Mucosa of rectum (tissue), 2 donors: ENCODE results near the gene PLXNA2.

Source experiments
- H3K27ac ChIP-seq, 2 donors: one replicate each; pipeline ENCODE4 v1.7.0; 2013; ENCODE audit warnings: inconsistent platforms in 2 of 2, low read depth in 2 of 2, low read length in 2 of 2
- H3K27me3 ChIP-seq, 2 donors: one replicate each; pipeline ENCODE4 v1.7.0; 2013; ENCODE audit warnings: low read length in 2 of 2; ENCODE audit not compliant: control insufficient read depth in 2 of 2, insufficient read depth in 2 of 2
- H3K36me3 ChIP-seq, 2 donors: one replicate each; pipeline ENCODE4 v1.7.0; 2013; ENCODE audit warnings: low read length in 2 of 2; ENCODE audit not compliant: control insufficient read depth in 2 of 2, insufficient read depth in 2 of 2
- H3K4me1 ChIP-seq, 2 donors: one replicate each; pipeline ENCODE4 v1.7.0; 2013; ENCODE audit warnings: low read length in 2 of 2, mild to moderate bottlenecking in 1 of 2; ENCODE audit not compliant: control insufficient read depth in 2 of 2, insufficient read depth in 2 of 2
- H3K4me3 ChIP-seq, 2 donors: one replicate each; pipeline ENCODE4 v1.7.0; 2013; ENCODE audit warnings: low read length in 2 of 2
- H3K9ac ChIP-seq, 2 donors: one replicate each; pipeline ENCODE4 v1.7.0; 2013; ENCODE audit warnings: low read length in 2 of 2, low read depth in 1 of 2, mild to moderate bottlenecking in 1 of 2
- H3K9me3 ChIP-seq, 2 donors: one replicate each; pipeline ENCODE4 v1.7.0; 2013; ENCODE audit warnings: low read length in 2 of 2; ENCODE audit not compliant: control insufficient read depth in 2 of 2
- donor health status: healthy.
- donor health status: Normal muscosa, but diverticular disease.

PLXNA2 gene

GRCh38 chr1:207977876-207978275, 266.3 kb downstream of the PLXNA2 start:
- H3K27ac ChIP-seq, result no peak overlapping the region
- H3K27me3 ChIP-seq, result peaks cover 0 to 4% of the 10 kb centered on the region in 2 donors
- no peak overlapping the region for H3K4me3 ChIP-seq
- H3K9ac ChIP-seq, result no peak overlapping the region
- no peaks in the 10 kb centered on the region for H3K36me3 ChIP-seq
- H3K4me1 ChIP-seq, result peaks cover 4 to 8% of the 10 kb centered on the region in 2 donors
- no peaks in the 10 kb centered on the region for H3K9me3 ChIP-seq

GRCh38 chr1:207973898-207974568, 270.2 kb downstream of the PLXNA2 start:
- peaks cover 0 to 4% of the 10 kb centered on the region in 2 donors for H3K27me3 ChIP-seq
- H3K9me3 ChIP-seq, result no peaks in the 10 kb centered on the region
- H3K4me1 ChIP-seq, result no peaks in the 10 kb centered on the region
- H3K9ac ChIP-seq, result no peak overlapping the region
- H3K4me3 ChIP-seq, result no peak overlapping the region
- H3K27ac ChIP-seq, result no peak overlapping the region
- no peaks in the 10 kb centered on the region for H3K36me3 ChIP-seq

GRCh38 chr1:207972337-207972736, 271.8 kb downstream of the PLXNA2 start:
- Histone ChIP-seq H3K27ac (no peak overlapping the region), H3K27me3 (peaks cover 0 to 4% of the 10 kb centered on the region in 2 donors), H3K9ac (no peak overlapping the region), H3K4me3 (no peak overlapping the region), H3K4me1 (no peaks in the 10 kb centered on the region), H3K36me3 (no peaks in the 10 kb centered on the region), H3K9me3 (no peaks in the 10 kb centered on the region)
